OCI-LY3 (cell line): ENCODE data around the gene SLC27A5.

Source experiments
- EZH2phosphoT487 ChIP-seq: fragments of 200-600 bp; shearing (Covaris generic); IDR thresholded peaks from 2 replicates; pipeline ENCODE4 v1.6.1; 2018; ENCODE audit warnings: antibody characterized with exemption, mixed run types, low read depth
- TF ChIP-seq, protein P1 (sequence below): fragments of 200-600, 300-600 bp; sonication (generic); IDR thresholded peaks from 2 replicates; pipeline ENCODE4 v1.5.1; 2014; ENCODE audit warnings: antibody characterized with exemption, low read length, low read depth

DNA sequence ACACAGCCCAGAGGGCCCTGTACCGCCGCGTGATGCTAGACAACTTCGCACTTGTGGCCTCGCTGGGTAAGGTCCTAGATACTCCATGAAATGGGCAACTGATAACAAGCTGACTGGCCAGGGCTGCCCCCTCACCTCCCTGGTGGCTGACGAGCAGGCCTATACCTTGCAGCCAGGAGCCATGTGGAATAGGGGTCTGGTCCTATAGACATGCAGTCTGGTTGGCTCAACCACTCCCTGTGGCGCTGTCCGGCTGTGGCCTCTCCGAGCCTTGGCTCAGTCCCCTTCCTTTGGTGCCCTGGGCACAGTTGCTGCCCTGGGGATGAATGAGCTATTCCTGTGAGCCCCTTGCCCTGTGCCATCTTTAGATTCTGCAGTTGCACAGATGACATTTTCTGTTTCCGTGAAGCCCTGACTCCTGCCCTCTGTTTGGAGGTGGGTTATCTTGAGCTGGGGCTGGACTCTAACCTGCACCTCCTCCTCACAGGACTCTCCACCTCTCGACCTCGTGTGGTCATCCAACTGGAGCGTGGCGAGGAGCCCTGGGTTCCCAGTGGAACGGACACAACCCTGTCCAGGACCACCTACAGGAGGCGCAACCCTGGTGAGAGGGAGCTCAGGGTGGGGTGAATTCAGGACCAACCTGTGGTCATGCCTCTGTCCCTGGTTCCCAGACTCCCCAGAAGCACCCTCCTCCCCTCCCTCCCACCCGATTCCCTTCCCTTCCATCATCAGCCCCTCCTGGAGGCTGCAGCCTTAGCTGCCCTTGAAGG is 42.4 kb downstream of the SLC27A5 start:
- TF ChIP-seq, protein P1, sequence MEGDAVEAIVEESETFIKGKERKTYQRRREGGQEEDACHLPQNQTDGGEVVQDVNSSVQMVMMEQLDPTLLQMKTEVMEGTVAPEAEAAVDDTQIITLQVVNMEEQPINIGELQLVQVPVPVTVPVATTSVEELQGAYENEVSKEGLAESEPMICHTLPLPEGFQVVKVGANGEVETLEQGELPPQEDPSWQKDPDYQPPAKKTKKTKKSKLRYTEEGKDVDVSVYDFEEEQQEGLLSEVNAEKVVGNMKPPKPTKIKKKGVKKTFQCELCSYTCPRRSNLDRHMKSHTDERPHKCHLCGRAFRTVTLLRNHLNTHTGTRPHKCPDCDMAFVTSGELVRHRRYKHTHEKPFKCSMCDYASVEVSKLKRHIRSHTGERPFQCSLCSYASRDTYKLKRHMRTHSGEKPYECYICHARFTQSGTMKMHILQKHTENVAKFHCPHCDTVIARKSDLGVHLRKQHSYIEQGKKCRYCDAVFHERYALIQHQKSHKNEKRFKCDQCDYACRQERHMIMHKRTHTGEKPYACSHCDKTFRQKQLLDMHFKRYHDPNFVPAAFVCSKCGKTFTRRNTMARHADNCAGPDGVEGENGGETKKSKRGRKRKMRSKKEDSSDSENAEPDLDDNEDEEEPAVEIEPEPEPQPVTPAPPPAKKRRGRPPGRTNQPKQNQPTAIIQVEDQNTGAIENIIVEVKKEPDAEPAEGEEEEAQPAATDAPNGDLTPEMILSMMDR: no peak
- TF ChIP-seq EZH2phosphoT487: no peak
